ENCODE measurements around the gene WNK4. TPM values are rescaled to one million over a fixed set of nuclear protein-coding genes. Genes with fewer than 3 reads are reported as not detected.

WNK4 gene
- total and polyA plus RNA-seq, 9 of the 15 experiments (the other 6 are each of a cell fraction or from before 2014, with no cell fraction given): 0.32 to 25.8 (median 4.5) TPM

DNA sequence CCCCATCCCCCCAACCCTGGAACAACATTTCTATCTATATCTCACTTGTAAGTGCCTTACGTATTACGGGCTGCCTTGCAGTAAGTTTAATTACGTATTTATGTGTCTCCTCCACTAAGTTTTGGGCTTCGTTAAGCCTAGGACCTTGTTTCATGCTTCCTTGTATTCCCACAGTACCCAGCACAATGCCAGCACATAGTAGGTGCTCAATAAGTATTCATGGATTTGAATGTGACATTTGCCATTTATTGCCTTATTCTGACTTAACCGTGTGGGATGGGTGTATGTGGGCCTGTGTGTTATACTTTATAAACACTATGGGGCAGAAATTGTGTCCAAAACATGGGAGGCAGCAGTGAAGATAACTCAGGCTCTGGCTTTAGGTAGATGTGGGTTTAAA is 12.1 kb downstream of the WNK4 start:
- Histone ChIP-seq H3K79me2 (ENCODE audit: control insufficient read depth, insufficient read depth, low read length) (peaks cover 8% of the 10 kb centered on the region), H3K27ac (ENCODE audit: extremely low read depth, low read depth, low read length) (peak overlapping the region; percentile 11; the same call in 1 of the 3 replicates), H3K9me1 (ENCODE audit: control insufficient read depth, insufficient read depth, low read length) (no peaks in the 10 kb centered on the region), H3K9ac (ENCODE audit: insufficient read depth in 1 of 2, low read depth in 2 of 2, low read length in 2 of 2) (no peak overlapping the region), H3K4me2 (ENCODE audit: insufficient read depth, low read length) (no peak overlapping the region), H3K4me3 (no peak overlapping the region), H3K36me3 (ENCODE audit: control insufficient read depth, insufficient read depth, low read length) (peaks cover 62% of the 10 kb centered on the region), H2AFZ (ENCODE audit: low read depth, low read length) (no peak overlapping the region), H3K27me3 (ENCODE audit: control insufficient read depth in 2 of 2, insufficient read depth in 2 of 2, low read length in 2 of 2) (no peaks in the 10 kb centered on the region), H3K9me3 (replicated peaks; ENCODE audit: control insufficient read depth, insufficient read depth, low read depth, low read length) (no peaks in the 10 kb centered on the region), H4K20me1 (replicated peaks; ENCODE audit: control insufficient read depth, insufficient read depth, low read length) (no peaks in the 10 kb centered on the region), H3K4me1 (replicated peaks in 1 of 2; ENCODE audit: control insufficient read depth in 2 of 2, insufficient read depth in 2 of 2, low read length in 2 of 2) (peaks cover 10 to 27% of the 10 kb centered on the region in 2 experiments)
- ChIA-PET CTCF (ENCODE audit: low intra/inter-chr PET ratio) (no interaction called here), POLR2A (interaction anchor here (0.9 kb wide), 1 partner anchor 19 kb away, joined by 3 read pairs; no protein-coding TSS in a partner anchor)
- intact Hi-C loops (cut with micrococcal nuclease): no loop called here
- TF ChIP-seq, protein P1, sequence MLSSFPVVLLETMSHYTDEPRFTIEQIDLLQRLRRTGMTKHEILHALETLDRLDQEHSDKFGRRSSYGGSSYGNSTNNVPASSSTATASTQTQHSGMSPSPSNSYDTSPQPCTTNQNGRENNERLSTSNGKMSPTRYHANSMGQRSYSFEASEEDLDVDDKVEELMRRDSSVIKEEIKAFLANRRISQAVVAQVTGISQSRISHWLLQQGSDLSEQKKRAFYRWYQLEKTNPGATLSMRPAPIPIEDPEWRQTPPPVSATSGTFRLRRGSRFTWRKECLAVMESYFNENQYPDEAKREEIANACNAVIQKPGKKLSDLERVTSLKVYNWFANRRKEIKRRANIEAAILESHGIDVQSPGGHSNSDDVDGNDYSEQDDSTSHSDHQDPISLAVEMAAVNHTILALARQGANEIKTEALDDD (IDR thresholded peaks at IDR 0.05): 0 out of 2 replicates have a peak, but pooled peaks have one; percentile 15
- TF ChIP-seq, protein P2, sequence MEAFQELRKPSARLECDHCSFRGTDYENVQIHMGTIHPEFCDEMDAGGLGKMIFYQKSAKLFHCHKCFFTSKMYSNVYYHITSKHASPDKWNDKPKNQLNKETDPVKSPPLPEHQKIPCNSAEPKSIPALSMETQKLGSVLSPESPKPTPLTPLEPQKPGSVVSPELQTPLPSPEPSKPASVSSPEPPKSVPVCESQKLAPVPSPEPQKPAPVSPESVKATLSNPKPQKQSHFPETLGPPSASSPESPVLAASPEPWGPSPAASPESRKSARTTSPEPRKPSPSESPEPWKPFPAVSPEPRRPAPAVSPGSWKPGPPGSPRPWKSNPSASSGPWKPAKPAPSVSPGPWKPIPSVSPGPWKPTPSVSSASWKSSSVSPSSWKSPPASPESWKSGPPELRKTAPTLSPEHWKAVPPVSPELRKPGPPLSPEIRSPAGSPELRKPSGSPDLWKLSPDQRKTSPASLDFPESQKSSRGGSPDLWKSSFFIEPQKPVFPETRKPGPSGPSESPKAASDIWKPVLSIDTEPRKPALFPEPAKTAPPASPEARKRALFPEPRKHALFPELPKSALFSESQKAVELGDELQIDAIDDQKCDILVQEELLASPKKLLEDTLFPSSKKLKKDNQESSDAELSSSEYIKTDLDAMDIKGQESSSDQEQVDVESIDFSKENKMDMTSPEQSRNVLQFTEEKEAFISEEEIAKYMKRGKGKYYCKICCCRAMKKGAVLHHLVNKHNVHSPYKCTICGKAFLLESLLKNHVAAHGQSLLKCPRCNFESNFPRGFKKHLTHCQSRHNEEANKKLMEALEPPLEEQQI (IDR thresholded peaks at IDR 0.05): no peak
- TF ChIP-seq ZKSCAN1 (IDR thresholded peaks at IDR 0.05; ENCODE audit: low read depth, low read length): peak; percentile 92
- 0 out of 2 replicates have a peak, but pooled peaks have one; percentile 10 for TF ChIP-seq TCF3 (CRISPR knock-in tag; IDR thresholded peaks at IDR 0.05)
- DNase-seq (ENCODE audit: extremely low read depth in 1 of 4, low spot score in 3 of 4): no peak
- 58% methylated on average over 5 of the region's 5 CpGs for WGBS (ENCODE audit: insufficient coverage, low coverage, missing lambda C conversion rate)
- BruUV-seq (replicated peaks): no TSS peak
- no peak for FAIRE-seq
- in situ Hi-C loops (cut with MboI): no loop called here
- ATAC-seq: no peak

Measured in K562 (cell line).